ENCODE measurements around the gene SEC16A. TPM values are rescaled to one million over a fixed set of nuclear protein-coding genes. Genes with fewer than 3 reads are reported as not detected.
A peak's percentile ranks its signal among the peaks of the same experiment; 100 is the strongest.

The SEC16A gene
- total RNA-seq, 2 donors from 2014 or later = 94.7 to 111 TPM

- Histone ChIP-seq H3K4me1 (replicated peaks) (peaks cover 11% of the 10 kb centered on the region), H3K9me3 (no peaks in the 10 kb centered on the region), H3K27me3 (replicated peaks; ENCODE audit: insufficient read depth) (no peaks in the 10 kb centered on the region), H3K4me3 (peak overlapping the region; percentile 88 to 92), H3K36me3 (peaks cover 2 to 13% of the 10 kb centered on the region in 2 donors), H3K27ac (peak overlapping the region; percentile 67 to 71)
- WGBS = under 1% methylated on average over 39 of the region's 91 CpGs
- intact Hi-C loops (cut with DNase I) = no loop called here
- TF ChIP-seq CTCF (IDR thresholded peaks at IDR 0.05) (no peak), POLR2A (IDR thresholded peaks at IDR 0.05) (no peak), POLR2AphosphoS5 (IDR thresholded peaks at IDR 0.05) (no peak)
- no peak for DNase-seq (ENCODE audit: low spot score)
Observed at GRCh38 chr9:136438548-136439480, 44.0 kb downstream of the SEC16A start.

GRCh38 chr9:136437839-136438547 lies 44.8 kb downstream of the SEC16A start:
- intact Hi-C loops (cut with DNase I) = no loop called here
- DNase-seq (ENCODE audit: low spot score) = no peak
- H3K4me1 ChIP-seq (replicated peaks) = peaks cover 11% of the 10 kb centered on the region
- H3K9me3 ChIP-seq = no peaks in the 10 kb centered on the region
- peak overlapping the region; percentile 88 to 92 for H3K4me3 ChIP-seq
- H3K27ac ChIP-seq = no peak overlapping the region
- TF ChIP-seq CTCF (IDR thresholded peaks at IDR 0.05) (no peak), POLR2AphosphoS5 (IDR thresholded peaks at IDR 0.05) (no peak), POLR2A (IDR thresholded peaks at IDR 0.05) (no peak)
- WGBS = 50% methylated on average over 37 of the region's 37 CpGs
- H3K27me3 ChIP-seq (replicated peaks; ENCODE audit: insufficient read depth) = no peaks in the 10 kb centered on the region
- H3K36me3 ChIP-seq = peaks cover 0 to 8% of the 10 kb centered on the region in 2 donors

GRCh38 chr9:136437430-136437829 lies 45.4 kb downstream of the SEC16A start:
- intact Hi-C loops (cut with DNase I) = no loop called here

GRCh38 chr9:136436055-136436634 lies 46.7 kb downstream of the SEC16A start:
- H3K4me1 ChIP-seq (replicated peaks) = peaks cover 11% of the 10 kb centered on the region
- H3K4me3 ChIP-seq = no peak overlapping the region
- H3K36me3 ChIP-seq = peaks cover 0 to 2% of the 10 kb centered on the region in 2 donors
- no peaks in the 10 kb centered on the region for H3K9me3 ChIP-seq
- no peak overlapping the region for H3K27ac ChIP-seq
- TF ChIP-seq POLR2AphosphoS5 (IDR thresholded peaks at IDR 0.05) = no peak
- TF ChIP-seq POLR2A (IDR thresholded peaks at IDR 0.05) = no peak
- TF ChIP-seq CTCF (IDR thresholded peaks at IDR 0.05) = no peak
- no peaks in the 10 kb centered on the region for H3K27me3 ChIP-seq (replicated peaks; ENCODE audit: insufficient read depth)
- 86% methylated on average over 25 of the region's 25 CpGs for WGBS
- intact Hi-C loops (cut with DNase I) = no loop called here
- no peak for DNase-seq (ENCODE audit: low spot score)

More at GRCh38 chr9:136437430-136437829, 45.4 kb downstream of the SEC16A start:
- H3K36me3 ChIP-seq = peaks cover 0 to 8% of the 10 kb centered on the region in 2 donors
- TF ChIP-seq POLR2A (IDR thresholded peaks at IDR 0.05) (no peak), CTCF (IDR thresholded peaks at IDR 0.05) (no peak), POLR2AphosphoS5 (IDR thresholded peaks at IDR 0.05) (no peak)
- H3K27me3 ChIP-seq (replicated peaks; ENCODE audit: insufficient read depth) = no peaks in the 10 kb centered on the region
- H3K4me3 ChIP-seq = peak overlapping the region in 1 of 2 donors; percentile 92
- 57% methylated on average over 8 of the region's 8 CpGs for WGBS
- H3K27ac ChIP-seq = no peak overlapping the region
- peaks cover 11% of the 10 kb centered on the region for H3K4me1 ChIP-seq (replicated peaks)
- DNase-seq (ENCODE audit: low spot score) = no peak
- no peaks in the 10 kb centered on the region for H3K9me3 ChIP-seq
